Testis (tissue), 2 donors: ENCODE results near the gene CHST9.

ENCODE experiments used
- CTCF ChIP-seq, 3 experiments: fragments of 450-650 bp in 2 of 3; fragments of 200-600 bp in 1 of 3; sonication (generic) in 1 of 3; IDR thresholded peaks; one replicate each; pipeline ENCODE4 v1.5.1; 2016 to 2019; ENCODE audit warnings: antibody characterized with exemption in 3 of 3, mild to moderate bottlenecking in 2 of 3, moderate library complexity in 1 of 3
- POLR2A ChIP-seq: fragments of 450-650 bp; IDR thresholded peaks from one replicate; pipeline ENCODE4 v1.6.1; 2017; ENCODE audit warnings: antibody characterized with exemption, mild to moderate bottlenecking, moderate library complexity

GRCh38 chr18:26999797-27000196 is 185.3 kb downstream of the CHST9 start:
- no peak for TF ChIP-seq CTCF (IDR thresholded peaks at IDR 0.05)
- TF ChIP-seq POLR2A = no peak
